BLaER1 (cell line): ENCODE data around the gene TMEM184A.

Experiments
- H3K27ac ChIP-seq: shearing (Covaris generic); formaldehyde crosslinking; 2 replicates; pipeline ENCODE4 v1.8.1; 2022
- H3K27me3 ChIP-seq: shearing (Covaris generic); formaldehyde crosslinking; 2 replicates; pipeline ENCODE4 v1.8.1; 2022
- H3K36me3 ChIP-seq: shearing (Covaris generic); formaldehyde crosslinking; 2 replicates; pipeline ENCODE4 v1.8.1; 2022
- H3K4me1 ChIP-seq: shearing (Covaris generic); formaldehyde crosslinking; 2 replicates; pipeline ENCODE4 v1.8.1; 2022
- H3K4me2 ChIP-seq: shearing (Covaris generic); formaldehyde crosslinking; 2 replicates; pipeline ENCODE4 v1.8.1; 2022
- H3K4me3 ChIP-seq: shearing (Covaris generic); formaldehyde crosslinking; 2 replicates; pipeline ENCODE4 v1.8.1; 2022
- H3K9ac ChIP-seq: shearing (Covaris generic); formaldehyde crosslinking; 2 replicates; pipeline ENCODE4 v1.8.1; 2022
- H3K9me3 ChIP-seq: shearing (Covaris generic); formaldehyde crosslinking; 2 replicates; pipeline ENCODE4 v1.8.1; 2022
- H4K20me1 ChIP-seq: shearing (Covaris generic); formaldehyde crosslinking; 2 replicates; pipeline ENCODE4 v1.8.1; 2022
- Cebpa-rat ChIP-seq: shearing (Covaris generic); IDR thresholded peaks from 2 replicates; pipeline ENCODE4 v1.8.1; 2022

TMEM184A gene

DNA sequence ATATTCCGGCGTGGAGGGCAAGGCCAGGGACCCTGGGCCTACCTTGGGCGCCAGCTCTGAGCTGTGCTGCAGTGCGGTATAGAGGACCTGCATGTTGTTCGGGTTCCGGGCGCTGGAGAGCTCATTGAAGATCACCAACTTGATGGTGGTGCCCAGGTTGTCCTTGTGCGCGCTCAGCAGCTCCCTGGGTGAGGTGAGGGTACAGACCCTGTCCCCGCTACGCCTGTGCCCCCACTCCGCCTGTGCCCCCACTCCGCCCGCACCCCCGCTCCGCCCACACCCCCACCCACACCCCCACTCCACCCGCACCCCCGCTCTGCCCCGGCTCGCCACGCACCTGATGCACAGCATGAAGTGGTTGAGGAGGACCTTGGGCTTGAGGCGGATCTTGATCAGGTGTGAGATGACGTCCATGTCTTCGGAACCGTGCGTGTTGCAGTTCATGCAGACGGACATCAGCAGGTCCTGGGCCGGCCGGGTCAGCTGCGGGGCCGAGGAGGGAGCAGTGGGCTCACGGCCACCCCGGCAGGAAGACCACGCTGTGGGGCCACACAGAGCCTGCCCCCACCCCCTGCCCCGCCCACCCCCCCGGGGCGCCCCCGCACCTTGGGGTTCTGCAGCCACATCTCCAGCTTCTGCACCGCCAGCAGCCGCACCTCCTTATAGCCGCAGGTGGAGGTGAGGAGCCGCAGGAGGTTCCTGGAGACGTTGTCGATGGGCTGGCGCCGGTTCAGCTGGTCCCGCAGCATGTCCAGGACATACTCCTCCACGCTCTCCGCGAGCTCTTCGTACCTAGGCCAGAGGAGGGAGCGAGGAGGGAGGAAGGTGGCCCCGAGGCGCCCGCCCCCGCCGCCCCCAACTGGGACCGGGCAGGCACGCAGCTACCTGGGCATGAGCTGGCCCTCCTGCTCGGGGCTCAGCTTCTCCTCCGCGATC lies 57.4 kb downstream of the TMEM184A start:
- Histone ChIP-seq H3K36me3 (peaks cover 99% of the 10 kb centered on the region), H3K27me3 (no peaks in the 10 kb centered on the region)
- TF ChIP-seq Cebpa-rat = no peak

DNA sequence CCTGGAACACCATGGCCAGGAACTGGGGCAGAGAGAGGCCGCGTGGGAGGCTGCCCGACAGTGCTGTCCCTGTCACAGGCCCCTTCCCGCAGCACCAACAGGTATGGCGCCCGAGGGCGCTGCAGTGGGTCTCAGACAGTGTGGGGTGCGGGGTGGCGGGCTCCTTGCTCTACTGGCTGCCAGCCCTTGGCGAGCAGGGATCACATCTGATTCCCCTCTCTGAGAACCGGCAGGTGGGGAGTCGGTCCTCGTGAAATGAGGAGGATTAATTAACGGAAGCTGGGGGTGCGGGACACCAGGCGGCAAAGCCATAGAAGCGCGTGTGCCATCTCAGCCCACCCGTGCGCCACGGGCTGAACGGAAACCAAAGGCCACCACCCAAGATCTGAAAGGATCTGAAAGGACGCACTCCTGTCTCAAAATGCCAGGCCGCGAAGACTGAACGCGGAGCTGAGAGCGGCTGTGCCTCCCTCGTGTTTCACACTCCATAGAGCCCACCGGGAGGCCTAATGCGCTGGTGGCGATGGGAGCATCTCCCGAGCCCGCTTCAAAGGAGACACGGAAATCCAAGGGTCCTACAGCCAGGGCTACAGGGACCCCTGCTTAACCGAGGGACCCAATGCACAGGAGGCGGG lies 58.6 kb downstream of the TMEM184A start:
- Histone ChIP-seq H3K4me3 (no peak overlapping the region), H3K9ac (no peak overlapping the region), H3K4me2 (no peak overlapping the region), H3K36me3 (peaks cover 98% of the 10 kb centered on the region), H3K9me3 (no peaks in the 10 kb centered on the region), H3K27ac (no peak overlapping the region), H3K4me1 (peaks cover 24% of the 10 kb centered on the region), H3K27me3 (no peaks in the 10 kb centered on the region), H4K20me1 (peaks cover 89% of the 10 kb centered on the region)
- TF ChIP-seq Cebpa-rat = no peak

More for the DNA sequence above, 57.4 kb downstream of the TMEM184A start:
- no peaks in the 10 kb centered on the region for H3K9me3 ChIP-seq
- H3K4me3 ChIP-seq = no peak overlapping the region
- peaks cover 94% of the 10 kb centered on the region for H4K20me1 ChIP-seq
- H3K4me1 ChIP-seq = peaks cover 36% of the 10 kb centered on the region
- no peak overlapping the region for H3K27ac ChIP-seq
- H3K4me2 ChIP-seq = no peak overlapping the region
- H3K9ac ChIP-seq = no peak overlapping the region

DNA sequence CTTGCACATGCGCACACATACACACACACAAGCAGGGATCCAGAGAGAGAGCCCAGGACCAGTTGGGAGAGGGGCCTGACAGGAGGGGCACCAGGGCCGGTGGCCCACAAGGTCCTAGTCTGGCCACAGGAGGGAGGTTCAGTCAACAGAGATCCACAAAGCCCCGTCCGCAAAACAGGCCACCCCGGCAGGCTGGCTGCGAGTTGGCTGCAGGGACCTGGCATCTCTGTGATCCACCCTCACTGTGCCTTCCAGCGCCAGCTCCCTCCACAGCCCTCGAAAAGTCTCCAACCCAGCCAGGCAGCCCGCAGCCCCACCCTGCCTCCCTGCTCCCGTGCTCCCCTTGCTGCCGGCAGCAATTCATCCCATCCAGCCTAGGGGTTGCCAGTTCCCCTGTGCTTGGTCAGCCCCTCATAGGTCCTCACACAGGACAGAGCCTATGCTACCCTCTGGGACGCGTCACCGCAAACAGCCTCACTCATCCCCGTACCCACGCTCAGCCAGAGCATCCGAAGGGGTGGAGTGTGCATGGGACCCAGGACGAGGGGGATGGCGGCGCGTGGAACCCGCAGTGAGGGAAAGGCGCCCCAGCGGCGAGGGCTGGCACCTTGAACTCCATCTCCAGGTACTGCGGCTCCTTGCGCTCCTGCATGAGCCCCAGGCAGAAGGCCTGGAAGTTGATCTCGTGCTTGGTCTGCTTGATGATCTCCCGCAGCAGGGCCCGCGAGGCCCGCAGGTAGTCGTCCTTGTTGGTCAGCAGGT lies 59.3 kb downstream of the TMEM184A start:
- Histone ChIP-seq H3K4me3 (no peak overlapping the region), H3K4me2 (no peak overlapping the region), H3K36me3 (peaks cover 98% of the 10 kb centered on the region), H3K9ac (no peak overlapping the region), H3K27me3 (no peaks in the 10 kb centered on the region), H3K27ac (no peak overlapping the region), H3K9me3 (no peaks in the 10 kb centered on the region), H4K20me1 (peaks cover 89% of the 10 kb centered on the region), H3K4me1 (peaks cover 17% of the 10 kb centered on the region)
- TF ChIP-seq Cebpa-rat = no peak

DNA sequence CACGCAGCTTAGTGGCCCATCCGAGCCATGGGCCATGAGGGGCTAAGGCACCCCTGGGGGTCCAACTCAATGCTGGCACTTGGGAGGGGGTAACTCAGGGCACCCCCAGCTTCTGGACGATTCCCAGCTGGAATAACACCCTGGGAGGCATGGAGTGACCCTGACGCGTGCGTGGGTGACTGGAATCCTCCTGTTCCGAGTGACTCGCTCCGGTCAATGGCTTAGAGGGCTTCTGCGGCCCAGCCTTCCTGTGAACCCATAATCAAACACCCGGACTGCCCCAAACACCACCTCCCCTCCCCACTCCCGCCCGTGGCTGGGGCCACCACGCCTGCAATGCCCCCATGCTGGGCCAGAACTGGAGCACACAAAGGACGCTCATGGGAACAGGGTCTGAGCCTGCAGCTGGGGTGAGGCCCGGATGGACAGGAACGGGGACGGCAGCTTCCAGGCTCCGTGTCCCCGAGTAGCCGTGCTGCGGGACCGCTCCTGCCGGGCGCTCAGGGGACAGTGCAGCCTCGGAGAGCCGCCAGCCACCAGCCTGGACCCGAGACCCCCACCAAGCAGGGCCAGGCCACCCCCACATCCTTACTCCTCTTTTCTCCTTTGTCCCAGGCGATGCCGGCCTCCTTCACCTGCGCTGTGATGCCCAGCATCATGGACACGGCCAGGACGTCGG lies 60.3 kb downstream of the TMEM184A start:
- peaks cover 98% of the 10 kb centered on the region for H3K36me3 ChIP-seq
- H3K4me3 ChIP-seq = no peak overlapping the region
- H3K27ac ChIP-seq = no peak overlapping the region
- H3K4me1 ChIP-seq = peaks cover 7% of the 10 kb centered on the region
- no peaks in the 10 kb centered on the region for H3K9me3 ChIP-seq
- H3K4me2 ChIP-seq = no peak overlapping the region
- no peaks in the 10 kb centered on the region for H3K27me3 ChIP-seq
- no peak overlapping the region for H3K9ac ChIP-seq
- no peak for TF ChIP-seq Cebpa-rat
- H4K20me1 ChIP-seq = peaks cover 89% of the 10 kb centered on the region

DNA sequence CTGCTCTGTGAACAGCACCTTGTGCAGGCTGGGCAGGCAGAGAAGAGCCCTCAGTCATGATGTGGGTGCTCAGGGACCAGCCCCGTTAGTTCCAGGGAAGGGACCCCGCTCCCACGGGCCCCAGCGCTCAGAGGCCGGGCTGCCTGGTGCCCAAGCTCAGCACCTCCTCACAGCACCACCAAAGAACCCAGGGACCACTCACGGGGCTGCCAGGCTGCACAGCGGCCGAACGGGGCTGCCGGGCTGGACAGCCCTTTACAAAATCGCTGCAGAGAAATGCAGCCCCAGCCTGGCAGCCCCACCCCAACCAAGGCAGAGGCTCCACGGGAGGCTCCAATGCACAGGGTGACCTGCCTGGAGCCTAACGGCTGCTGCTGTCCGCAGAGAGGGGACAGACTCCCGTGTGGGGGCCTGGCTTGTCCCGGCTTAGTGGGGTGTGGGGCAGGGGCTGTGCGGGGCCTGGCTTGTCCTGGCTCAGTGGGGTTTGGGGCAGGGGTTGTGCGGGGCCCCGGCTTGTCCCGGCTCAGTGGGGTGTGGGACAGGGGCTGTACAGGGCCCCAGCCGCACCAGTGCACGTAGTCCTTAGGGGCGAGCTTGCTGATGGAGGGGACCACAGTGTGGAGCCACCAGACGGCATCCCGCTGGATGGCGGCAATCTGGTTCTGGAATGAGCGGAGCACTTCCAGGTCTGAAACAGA lies 61.0 kb downstream of the TMEM184A start:
- Histone ChIP-seq H3K27me3 (no peaks in the 10 kb centered on the region), H3K36me3 (peaks cover 98% of the 10 kb centered on the region), H3K4me2 (no peak overlapping the region)

DNA sequence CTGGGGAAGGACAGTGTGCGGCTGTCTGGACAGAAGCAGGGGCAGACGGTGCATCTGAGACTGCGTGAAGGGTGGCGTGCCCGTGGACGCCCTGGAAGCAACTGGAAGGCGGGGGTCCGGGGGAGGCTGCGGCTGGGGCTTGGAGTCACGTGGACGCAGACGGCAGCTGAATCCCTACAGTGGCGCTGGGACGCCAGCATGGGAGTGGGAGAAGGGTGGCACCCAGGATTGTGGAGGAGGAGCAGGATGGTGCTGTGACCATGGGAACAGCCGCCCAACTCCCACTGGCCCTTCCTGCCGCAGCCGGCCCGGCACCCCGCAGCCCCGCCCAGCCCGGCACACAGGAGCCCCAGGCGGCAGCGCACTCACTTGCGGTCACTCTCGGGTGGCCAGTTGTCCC lies 61.6 kb downstream of the TMEM184A start:
- H3K9me3 ChIP-seq = no peaks in the 10 kb centered on the region
- H3K36me3 ChIP-seq = peaks cover 98% of the 10 kb centered on the region

More for the DNA sequence above, 61.0 kb downstream of the TMEM184A start:
- no peak overlapping the region for H3K4me3 ChIP-seq
- TF ChIP-seq Cebpa-rat = no peak
- H3K9me3 ChIP-seq = no peaks in the 10 kb centered on the region
- H3K27ac ChIP-seq = no peak overlapping the region
- H3K4me1 ChIP-seq = no peaks in the 10 kb centered on the region
- H3K9ac ChIP-seq = no peak overlapping the region
- H4K20me1 ChIP-seq = peaks cover 89% of the 10 kb centered on the region

DNA sequence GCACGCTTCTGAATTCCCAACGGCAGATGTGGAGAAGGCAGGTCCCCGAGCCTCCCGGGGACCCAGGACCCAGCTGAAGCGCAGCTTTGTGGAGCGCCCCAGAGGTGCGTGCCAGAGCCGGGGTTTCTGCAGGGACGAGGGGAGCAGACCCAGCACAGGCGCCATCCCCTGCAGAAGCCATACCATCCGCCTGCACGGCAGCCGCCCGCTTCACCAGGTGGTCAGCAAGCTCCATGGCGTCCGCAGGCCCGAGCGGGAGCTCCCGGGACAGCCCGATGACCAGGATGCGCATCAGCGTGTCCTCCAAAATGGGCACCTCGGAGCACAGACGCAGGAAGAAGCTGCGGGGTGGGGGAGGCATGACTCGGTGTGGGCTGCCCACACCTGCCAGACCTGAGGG lies 62.4 kb downstream of the TMEM184A start:
- Histone ChIP-seq H3K9me3 (no peaks in the 10 kb centered on the region), H3K27ac (no peak overlapping the region), H3K4me3 (no peak overlapping the region), H4K20me1 (peaks cover 91% of the 10 kb centered on the region), H3K4me2 (no peak overlapping the region), H3K36me3 (peaks cover 98% of the 10 kb centered on the region), H3K27me3 (no peaks in the 10 kb centered on the region), H3K4me1 (no peaks in the 10 kb centered on the region), H3K9ac (no peak overlapping the region)
- no peak for TF ChIP-seq Cebpa-rat

More for the DNA sequence above, 61.6 kb downstream of the TMEM184A start:
- H3K9ac ChIP-seq = no peak overlapping the region
- TF ChIP-seq Cebpa-rat = no peak
- H3K4me1 ChIP-seq = no peaks in the 10 kb centered on the region
- H3K27ac ChIP-seq = no peak overlapping the region
- H3K27me3 ChIP-seq = no peaks in the 10 kb centered on the region
- peaks cover 89% of the 10 kb centered on the region for H4K20me1 ChIP-seq
- no peak overlapping the region for H3K4me2 ChIP-seq
- H3K4me3 ChIP-seq = no peak overlapping the region

DNA sequence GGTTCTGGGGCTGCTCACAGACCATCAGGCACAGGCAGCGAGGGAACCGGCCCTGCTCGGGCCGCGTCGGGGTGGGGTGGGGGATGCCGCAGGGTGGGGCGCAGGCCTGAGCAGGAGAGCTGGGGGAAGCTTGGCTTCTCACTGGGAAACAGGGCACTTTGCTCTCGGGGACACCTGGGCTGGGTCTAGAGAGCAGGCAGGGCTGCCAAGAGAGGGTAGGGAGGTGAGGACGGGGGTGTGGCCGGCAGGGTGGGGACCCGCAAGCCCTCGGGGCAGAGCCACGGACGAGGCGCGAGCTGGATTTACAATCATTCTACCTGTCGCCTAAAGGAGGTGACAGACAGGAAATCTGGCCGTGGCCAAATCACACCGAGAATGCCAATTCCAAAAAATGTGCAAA lies 62.9 kb downstream of the TMEM184A start:
- TF ChIP-seq Cebpa-rat = no peak
- H3K36me3 ChIP-seq = peaks cover 98% of the 10 kb centered on the region
- H3K27me3 ChIP-seq = no peaks in the 10 kb centered on the region
- H3K4me1 ChIP-seq = no peaks in the 10 kb centered on the region
- no peak overlapping the region for H3K27ac ChIP-seq
- H3K9me3 ChIP-seq = no peaks in the 10 kb centered on the region
- peaks cover 94% of the 10 kb centered on the region for H4K20me1 ChIP-seq
- no peak overlapping the region for H3K4me3 ChIP-seq
- H3K4me2 ChIP-seq = no peak overlapping the region
- no peak overlapping the region for H3K9ac ChIP-seq

DNA sequence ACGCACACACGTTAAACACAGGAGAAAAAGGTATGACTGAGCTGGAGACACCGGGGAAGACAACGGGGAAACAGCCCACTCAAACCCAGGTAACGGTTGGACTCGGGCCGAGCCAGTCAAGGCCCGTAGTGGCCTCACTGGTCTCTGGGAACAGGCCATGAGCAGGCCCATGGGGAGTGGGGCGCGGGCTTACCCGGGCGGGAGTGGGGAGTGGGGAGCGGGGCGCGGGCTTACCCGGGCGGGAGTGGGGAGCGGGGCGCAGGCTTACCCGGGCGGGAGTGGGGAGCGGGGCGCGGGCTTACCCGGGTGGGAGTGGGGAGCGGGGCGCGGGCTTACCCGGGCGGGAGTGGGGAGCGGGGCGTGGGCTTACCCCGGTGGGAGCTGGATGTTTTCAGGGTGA lies 63.4 kb downstream of the TMEM184A start:
- no peak overlapping the region for H3K4me2 ChIP-seq
- no peak overlapping the region for H3K4me3 ChIP-seq
- no peaks in the 10 kb centered on the region for H3K27me3 ChIP-seq
- no peaks in the 10 kb centered on the region for H3K4me1 ChIP-seq
- no peaks in the 10 kb centered on the region for H3K9me3 ChIP-seq
- peaks cover 98% of the 10 kb centered on the region for H3K36me3 ChIP-seq
- no peak for TF ChIP-seq Cebpa-rat
- H4K20me1 ChIP-seq = peaks cover 94% of the 10 kb centered on the region
- no peak overlapping the region for H3K27ac ChIP-seq
- H3K9ac ChIP-seq = no peak overlapping the region
